KOPT-K1 (cell line): ENCODE measurements around the gene OTOP2.

Source experiments
- H3K27ac ChIP-seq: fragments of 200-600 bp; sonication (generic); 2 replicates; pipeline ENCODE4 v1.5.1; 2016; ENCODE audit warnings: antibody characterized with exemption, mild to moderate bottlenecking, low read depth, low read length; ENCODE audit not compliant: poor library complexity, severe bottlenecking
- H3K36me3 ChIP-seq: fragments of 200-600 bp; sonication (generic); 2 replicates; pipeline ENCODE4 v1.5.1; 2017; ENCODE audit warnings: antibody characterized with exemption, mild to moderate bottlenecking, low read length, moderate library complexity; ENCODE audit not compliant: insufficient read depth
- H3K9me3 ChIP-seq: fragments of 200-600 bp; sonication (generic); 2 replicates; pipeline ENCODE4 v1.5.1; 2017; ENCODE audit warnings: antibody characterized with exemption, low read length, mild to moderate bottlenecking; ENCODE audit not compliant: insufficient read depth, poor library complexity, severe bottlenecking

OTOP2 gene

GRCh38 chr17:74935585-74936469 is 11.8 kb downstream of the OTOP2 start, which contains the start of gene OTOP3:
TSS of gene OTOP3 (plus strand) at chr17:74935898. CDS start at chr17:74935922, 24 bp downstream.
- no peak within 1 kb of the TSS for H3K27ac ChIP-seq

GRCh38 chr17:74936470-74936799 is 12.4 kb downstream of the OTOP2 start:
- H3K27ac ChIP-seq = no peak overlapping the region
- no peaks in the 10 kb centered on the region for H3K9me3 ChIP-seq
- H3K36me3 ChIP-seq = no peaks in the 10 kb centered on the region

More at GRCh38 chr17:74935585-74936469, 11.8 kb downstream of the OTOP2 start, which contains the start of gene OTOP3:
- Histone ChIP-seq H3K9me3 (no peaks in the 10 kb centered on the region), H3K36me3 (no peaks in the 10 kb centered on the region)

GRCh38 chr17:74937064-74938051 is 13.3 kb downstream of the OTOP2 start:
- H3K9me3 ChIP-seq = no peaks in the 10 kb centered on the region
- no peaks in the 10 kb centered on the region for H3K36me3 ChIP-seq
- no peak overlapping the region for H3K27ac ChIP-seq

- Histone ChIP-seq H3K27ac (no peak overlapping the region), H3K36me3 (no peaks in the 10 kb centered on the region), H3K9me3 (no peaks in the 10 kb centered on the region)
Measured at GRCh38 chr17:74938194-74938950, 14.3 kb downstream of the OTOP2 start.

- H3K36me3 ChIP-seq = no peaks in the 10 kb centered on the region
- no peaks in the 10 kb centered on the region for H3K9me3 ChIP-seq
- no peak overlapping the region for H3K27ac ChIP-seq
Measured at GRCh38 chr17:74939534-74939933, 15.5 kb downstream of the OTOP2 start.

- no peak overlapping the region for H3K27ac ChIP-seq
- H3K36me3 ChIP-seq = no peaks in the 10 kb centered on the region
- H3K9me3 ChIP-seq = no peaks in the 10 kb centered on the region
Measured at GRCh38 chr17:74941128-74941725, 17.2 kb downstream of the OTOP2 start.

GRCh38 chr17:74943808-74944522 is 19.9 kb downstream of the OTOP2 start:
- Histone ChIP-seq H3K9me3 (no peaks in the 10 kb centered on the region), H3K36me3 (no peaks in the 10 kb centered on the region), H3K27ac (no peak overlapping the region)

GRCh38 chr17:74945543-74945942 is 21.5 kb downstream of the OTOP2 start:
- Histone ChIP-seq H3K9me3 (no peaks in the 10 kb centered on the region), H3K27ac (no peak overlapping the region), H3K36me3 (no peaks in the 10 kb centered on the region)

- no peaks in the 10 kb centered on the region for H3K9me3 ChIP-seq
- H3K36me3 ChIP-seq = no peaks in the 10 kb centered on the region
- no peak overlapping the region for H3K27ac ChIP-seq
Measured at GRCh38 chr17:74946641-74947040, 22.6 kb downstream of the OTOP2 start.

- H3K36me3 ChIP-seq = no peaks in the 10 kb centered on the region
- H3K27ac ChIP-seq = no peak overlapping the region
- no peaks in the 10 kb centered on the region for H3K9me3 ChIP-seq
Measured at GRCh38 chr17:74947041-74947754, 23.1 kb downstream of the OTOP2 start.

- H3K9me3 ChIP-seq = no peaks in the 10 kb centered on the region
- H3K27ac ChIP-seq = no peak overlapping the region
- no peaks in the 10 kb centered on the region for H3K36me3 ChIP-seq
Measured at GRCh38 chr17:74949455-74950115, 25.5 kb downstream of the OTOP2 start.

GRCh38 chr17:74950207-74950606 is 26.1 kb downstream of the OTOP2 start:
- Histone ChIP-seq H3K36me3 (no peaks in the 10 kb centered on the region), H3K27ac (no peak overlapping the region), H3K9me3 (no peaks in the 10 kb centered on the region)

GRCh38 chr17:74951065-74951464 is 27.0 kb downstream of the OTOP2 start:
- Histone ChIP-seq H3K27ac (no peak overlapping the region), H3K36me3 (no peaks in the 10 kb centered on the region)

More at GRCh38 chr17:74951065-74951464, 27.0 kb downstream of the OTOP2 start:
- no peaks in the 10 kb centered on the region for H3K9me3 ChIP-seq
